HG03521 (cell line): ENCODE data around the gene DCAF5.
"Not testable (repeated sequence)": the region's sequence is repeated elsewhere in the genome, so short reads cannot be mapped to it uniquely, and the experiment has no call there.

Experiments used
- ATAC-seq: cut with Tn5 transposase; IDR thresholded peaks from one replicate; pipeline ENCODE4 v1.9.1; 2021; ENCODE audit warnings: mild to moderate bottlenecking, moderate library complexity; ENCODE audit not compliant: unreplicated experiment

DCAF5 gene

GRCh38 chr14:69073429-69073828, 79.5 kb downstream of the DCAF5 start:
- ATAC-seq: no peak

GRCh38 chr14:69072584-69072983, 80.3 kb downstream of the DCAF5 start:
- ATAC-seq: no peak

- ATAC-seq: no peak
Observed at GRCh38 chr14:69068744-69069421, 84.0 kb downstream of the DCAF5 start.

GRCh38 chr14:69066396-69067171, 86.3 kb downstream of the DCAF5 start:
- no peak for ATAC-seq

- ATAC-seq: not testable (repeated sequence)
Observed at GRCh38 chr14:69065934-69066333, 87.0 kb downstream of the DCAF5 start.

- ATAC-seq: no peak
Observed at GRCh38 chr14:69064596-69064995, 88.3 kb downstream of the DCAF5 start.

GRCh38 chr14:69059658-69060623, 93.0 kb downstream of the DCAF5 start:
- ATAC-seq: no peak

- no peak for ATAC-seq
Observed at GRCh38 chr14:69055999-69056788, 96.7 kb downstream of the DCAF5 start.

GRCh38 chr14:69055125-69055524, 97.8 kb downstream of the DCAF5 start:
- no peak for ATAC-seq

- ATAC-seq: no peak
Observed at GRCh38 chr14:69054030-69054429, 98.9 kb downstream of the DCAF5 start.

GRCh38 chr14:69052181-69052601, 100.7 kb downstream of the DCAF5 start:
- no peak for ATAC-seq

GRCh38 chr14:69050240-69051184, 102.4 kb downstream of the DCAF5 start:
- no peak for ATAC-seq

GRCh38 chr14:69049675-69050074, 103.2 kb downstream of the DCAF5 start:
- ATAC-seq: no peak

GRCh38 chr14:69048456-69048855, 104.5 kb downstream of the DCAF5 start:
- no peak for ATAC-seq

- no peak for ATAC-seq
Observed at GRCh38 chr14:69047255-69047654, 105.7 kb downstream of the DCAF5 start.

- no peak for ATAC-seq
Observed at GRCh38 chr14:69046476-69046860, 106.5 kb downstream of the DCAF5 start.

GRCh38 chr14:69045857-69046475, 107.0 kb downstream of the DCAF5 start:
- ATAC-seq: no peak

- no peak for ATAC-seq
Observed at GRCh38 chr14:69044965-69045555, 107.9 kb downstream of the DCAF5 start.

- ATAC-seq: no peak
Observed at GRCh38 chr14:69044296-69044695, 108.6 kb downstream of the DCAF5 start.
